ENCODE measurements around the gene SRRM3.

GRCh38 chr7:76259124-76260093, 57.7 kb downstream of the SRRM3 start:
- TF ChIP-seq CTCF (optimal IDR thresholded peaks at IDR 0.05 in 1 of 3, IDR thresholded peaks at IDR 0.05 in 1 of 3, conservative IDR thresholded peaks at IDR 0.05 in 1 of 3; ENCODE audit: extremely low read depth in 1 of 3, insufficient read depth in 2 of 3, low read length in 3 of 3): no peak
- no peak for TF ChIP-seq EZH2 (IDR thresholded peaks at IDR 0.05; ENCODE audit: low read length)
